Measurements from ENCODE around the gene CTNNAL1. TPM values are rescaled to one million over a fixed set of nuclear protein-coding genes. Genes with fewer than 3 reads are reported as not detected.

CTNNAL1 gene
- polyA plus RNA-seq, 1 donor (not counting 4 experiments of a cell fraction or from before 2014, with no cell fraction given) = 112 TPM

- Histone ChIP-seq H3K4me1 (ENCODE audit: control insufficient read depth, extremely low read depth, insufficient read depth, low read length) (peaks cover 23% of the 10 kb centered on the region), H3K9me1 (ENCODE audit: control insufficient read depth, extremely low read depth, insufficient read depth, low read length) (no peaks in the 10 kb centered on the region), H3K4me2 (ENCODE audit: control insufficient read depth, extremely low read depth, insufficient read depth, low read depth, low read length) (no peak overlapping the region), H3K79me2 (ENCODE audit: control insufficient read depth, insufficient read depth, low read length) (no peaks in the 10 kb centered on the region), H3K27me3 (ENCODE audit: control insufficient read depth, extremely low read depth, insufficient read depth, low read length) (no peaks in the 10 kb centered on the region), H3K4me3 (ENCODE audit: control insufficient read depth in 2 of 3, extremely low read depth in 1 of 3, insufficient read depth in 2 of 3, low read depth in 1 of 3, low read length in 3 of 3) (no peak overlapping the region), H2AFZ (ENCODE audit: control insufficient read depth, low read length) (no peak overlapping the region), H3K9ac (ENCODE audit: control insufficient read depth, extremely low read depth, insufficient read depth, low read length) (no peak overlapping the region), H3K36me3 (ENCODE audit: control insufficient read depth in 2 of 2, extremely low read depth in 1 of 2, insufficient read depth in 2 of 2, low read length in 2 of 2) (peaks cover 6 to 11% of the 10 kb centered on the region in 2 experiments), H4K20me1 (ENCODE audit: control insufficient read depth, extremely low read depth, insufficient read depth, low read length) (no peaks in the 10 kb centered on the region), H3K9me3 (ENCODE audit: control insufficient read depth, low read depth, low read length) (no peaks in the 10 kb centered on the region), H3K27ac (ENCODE audit: control insufficient read depth, insufficient read depth, low read length) (peak overlapping the region; percentile 4)
- TF ChIP-seq EZH2 (IDR thresholded peaks at IDR 0.05; ENCODE audit: low read length) (no peak), CTCF (optimal IDR thresholded peaks at IDR 0.05 in 1 of 3, IDR thresholded peaks at IDR 0.05 in 1 of 3, conservative IDR thresholded peaks at IDR 0.05 in 1 of 3; ENCODE audit: extremely low read depth in 1 of 3, insufficient read depth in 2 of 3, low read length in 3 of 3) (no peak)
- dilution Hi-C loops (cut with MboI; ENCODE audit: extremely low pct_ligation_motif_present, low sequenced_read_pairs) = no loop called here
- FAIRE-seq (no peak), DNase-seq (ENCODE audit: low read depth, low spot score) (no peak)
Measured at GRCh38 chr9:109037946-109038715, 24.8 kb upstream of the CTNNAL1 start.

GRCh38 chr9:109036744-109037680 is 23.7 kb upstream of the CTNNAL1 start:
- no peak overlapping the region for H2AFZ ChIP-seq (ENCODE audit: control insufficient read depth, low read length)
- FAIRE-seq (peak; percentile 32), DNase-seq (ENCODE audit: low read depth, low spot score) (no peak)
- H3K36me3 ChIP-seq (ENCODE audit: control insufficient read depth in 2 of 2, extremely low read depth in 1 of 2, insufficient read depth in 2 of 2, low read length in 2 of 2) = peaks cover 6 to 18% of the 10 kb centered on the region in 2 experiments
- dilution Hi-C loops (cut with MboI; ENCODE audit: extremely low pct_ligation_motif_present, low sequenced_read_pairs) = no loop called here
- no peaks in the 10 kb centered on the region for H3K9me3 ChIP-seq (ENCODE audit: control insufficient read depth, low read depth, low read length)
- TF ChIP-seq CTCF (optimal IDR thresholded peaks at IDR 0.05 in 1 of 3, IDR thresholded peaks at IDR 0.05 in 1 of 3, conservative IDR thresholded peaks at IDR 0.05 in 1 of 3; ENCODE audit: extremely low read depth in 1 of 3, insufficient read depth in 2 of 3, low read length in 3 of 3) (no peak), EZH2 (IDR thresholded peaks at IDR 0.05; ENCODE audit: low read length) (no peak)
- H3K4me1 ChIP-seq (ENCODE audit: control insufficient read depth, extremely low read depth, insufficient read depth, low read length) = peaks cover 23% of the 10 kb centered on the region
- H3K9ac ChIP-seq (ENCODE audit: control insufficient read depth, extremely low read depth, insufficient read depth, low read length) = no peak overlapping the region
- H3K27me3 ChIP-seq (ENCODE audit: control insufficient read depth, extremely low read depth, insufficient read depth, low read length) = no peaks in the 10 kb centered on the region
- no peaks in the 10 kb centered on the region for H3K79me2 ChIP-seq (ENCODE audit: control insufficient read depth, insufficient read depth, low read length)
- peak overlapping the region; percentile 48 for H3K27ac ChIP-seq (ENCODE audit: control insufficient read depth, insufficient read depth, low read length)
- H3K4me2 ChIP-seq (ENCODE audit: control insufficient read depth, extremely low read depth, insufficient read depth, low read depth, low read length) = no peak overlapping the region
- no peaks in the 10 kb centered on the region for H4K20me1 ChIP-seq (ENCODE audit: control insufficient read depth, extremely low read depth, insufficient read depth, low read length)
- H3K4me3 ChIP-seq (ENCODE audit: control insufficient read depth in 2 of 3, extremely low read depth in 1 of 3, insufficient read depth in 2 of 3, low read depth in 1 of 3, low read length in 3 of 3) = no peak overlapping the region
- no peaks in the 10 kb centered on the region for H3K9me1 ChIP-seq (ENCODE audit: control insufficient read depth, extremely low read depth, insufficient read depth, low read length)
